ENCODE data around the gene TF.

The TF gene

GRCh38 chr3:133788024-133788423, 41.8 kb downstream of the TF start:
- H3K9me3 ChIP-seq, result no peaks in the 10 kb centered on the region
- H3K27me3 ChIP-seq, result peaks cover 0 to 4% of the 10 kb centered on the region in 2 donors
- H3K4me1 ChIP-seq, result no peaks in the 10 kb centered on the region
- DNase-seq, result no peak
- H3K36me3 ChIP-seq, result no peaks in the 10 kb centered on the region
- intact Hi-C loops (cut with DNase I; ENCODE audit: low total_unique reads), result no loop called here
- TF ChIP-seq, protein P1, sequence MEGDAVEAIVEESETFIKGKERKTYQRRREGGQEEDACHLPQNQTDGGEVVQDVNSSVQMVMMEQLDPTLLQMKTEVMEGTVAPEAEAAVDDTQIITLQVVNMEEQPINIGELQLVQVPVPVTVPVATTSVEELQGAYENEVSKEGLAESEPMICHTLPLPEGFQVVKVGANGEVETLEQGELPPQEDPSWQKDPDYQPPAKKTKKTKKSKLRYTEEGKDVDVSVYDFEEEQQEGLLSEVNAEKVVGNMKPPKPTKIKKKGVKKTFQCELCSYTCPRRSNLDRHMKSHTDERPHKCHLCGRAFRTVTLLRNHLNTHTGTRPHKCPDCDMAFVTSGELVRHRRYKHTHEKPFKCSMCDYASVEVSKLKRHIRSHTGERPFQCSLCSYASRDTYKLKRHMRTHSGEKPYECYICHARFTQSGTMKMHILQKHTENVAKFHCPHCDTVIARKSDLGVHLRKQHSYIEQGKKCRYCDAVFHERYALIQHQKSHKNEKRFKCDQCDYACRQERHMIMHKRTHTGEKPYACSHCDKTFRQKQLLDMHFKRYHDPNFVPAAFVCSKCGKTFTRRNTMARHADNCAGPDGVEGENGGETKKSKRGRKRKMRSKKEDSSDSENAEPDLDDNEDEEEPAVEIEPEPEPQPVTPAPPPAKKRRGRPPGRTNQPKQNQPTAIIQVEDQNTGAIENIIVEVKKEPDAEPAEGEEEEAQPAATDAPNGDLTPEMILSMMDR (IDR thresholded peaks at IDR 0.05), result no peak
- no peak overlapping the region for H3K27ac ChIP-seq
- no peak overlapping the region for H3K4me3 ChIP-seq

DNA sequence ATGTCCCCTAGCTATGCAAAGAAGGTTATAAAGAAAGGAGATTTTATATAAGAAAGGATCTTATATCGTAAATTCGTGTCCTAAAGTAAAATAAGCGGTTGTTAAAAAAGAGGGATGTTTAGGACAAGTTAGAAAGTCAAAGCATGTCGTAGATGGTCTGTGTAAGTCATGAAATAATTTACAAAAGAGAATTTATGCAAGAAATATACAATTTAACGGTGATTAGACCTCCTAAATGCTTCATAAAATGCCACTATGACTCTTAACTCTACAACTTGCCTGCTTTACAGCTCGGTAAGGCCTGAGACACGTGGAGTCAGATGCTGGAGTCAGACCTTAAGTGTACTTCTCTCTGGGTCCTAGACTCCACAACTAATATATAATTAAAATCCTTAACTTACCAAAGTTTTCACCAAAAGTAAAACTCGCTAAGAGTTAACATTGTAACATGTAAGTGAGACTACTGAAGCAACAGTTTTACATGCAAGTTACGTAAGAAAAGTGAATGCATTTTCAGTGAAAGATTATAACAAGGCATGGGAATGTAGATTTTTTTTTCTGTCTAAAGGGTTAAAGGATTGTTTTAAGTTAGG, 46.1 kb downstream of the TF start:
- Histone ChIP-seq H3K36me3 (no peaks in the 10 kb centered on the region), H3K9me3 (no peaks in the 10 kb centered on the region), H3K4me1 (no peaks in the 10 kb centered on the region), H3K27me3 (no peaks in the 10 kb centered on the region), H3K27ac (no peak overlapping the region), H3K4me3 (no peak overlapping the region)
- TF ChIP-seq, protein P1 (IDR thresholded peaks at IDR 0.05), result no peak
- DNase-seq, result no peak
- intact Hi-C loops (cut with DNase I; ENCODE audit: low total_unique reads), result no loop called here

- no peaks in the 10 kb centered on the region for H3K36me3 ChIP-seq
- H3K4me1 ChIP-seq, result no peaks in the 10 kb centered on the region
- no peak for DNase-seq
- TF ChIP-seq, protein P1 (IDR thresholded peaks at IDR 0.05), result no peak
- intact Hi-C loops (cut with DNase I; ENCODE audit: low total_unique reads), result no loop called here
- H3K27me3 ChIP-seq, result peaks cover 0 to 2% of the 10 kb centered on the region in 2 donors
- H3K9me3 ChIP-seq, result no peaks in the 10 kb centered on the region
- H3K4me3 ChIP-seq, result no peak overlapping the region
- no peak overlapping the region for H3K27ac ChIP-seq
Measured at GRCh38 chr3:133797396-133798105, 51.4 kb downstream of the TF start.

DNA sequence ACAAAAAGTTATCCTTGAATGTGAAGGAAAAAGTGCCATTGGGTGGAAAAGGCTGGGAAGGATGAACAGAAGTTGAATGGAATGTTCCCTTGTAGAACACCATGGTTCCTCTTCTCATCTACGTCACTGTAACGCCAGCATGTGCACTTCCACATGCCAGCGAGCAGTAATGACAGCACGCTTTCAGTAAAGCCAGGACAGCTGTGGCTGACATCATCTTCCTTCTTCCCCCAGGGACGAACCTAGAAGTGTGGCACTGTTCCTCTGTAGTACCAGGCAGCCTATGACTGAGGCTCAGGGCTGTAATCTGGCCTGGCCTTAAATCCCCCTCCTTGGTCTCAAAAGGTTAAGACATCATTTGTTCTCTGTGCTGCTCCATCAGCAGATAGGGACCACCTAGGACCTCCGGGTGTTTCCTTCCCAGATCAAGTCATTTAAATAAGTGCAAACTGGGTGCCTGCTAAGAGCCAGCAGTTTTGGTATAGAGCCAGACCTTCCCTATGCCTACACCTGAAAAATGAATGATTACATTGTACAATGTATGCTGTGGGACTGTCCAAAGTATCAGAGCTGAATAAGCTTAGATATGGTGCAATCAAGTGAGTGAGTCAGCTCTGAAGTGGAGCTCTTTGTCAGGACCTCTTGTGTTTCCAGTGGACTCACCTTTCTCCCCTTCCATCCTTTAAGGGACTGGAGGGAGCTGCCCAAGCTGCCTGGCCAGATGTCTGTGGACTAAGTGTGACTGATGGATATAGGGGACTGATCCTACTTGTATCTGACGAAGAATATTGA, 53.8 kb downstream of the TF start:
- intact Hi-C loops (cut with DNase I; ENCODE audit: low total_unique reads), result no loop called here
- H3K36me3 ChIP-seq, result no peaks in the 10 kb centered on the region
- TF ChIP-seq, protein P1 (IDR thresholded peaks at IDR 0.05), result no peak
- no peak overlapping the region for H3K27ac ChIP-seq
- no peaks in the 10 kb centered on the region for H3K4me1 ChIP-seq
- H3K4me3 ChIP-seq, result no peak overlapping the region
- peaks cover 0 to 2% of the 10 kb centered on the region in 2 donors for H3K27me3 ChIP-seq
- H3K9me3 ChIP-seq, result no peaks in the 10 kb centered on the region
- DNase-seq, result peak in 1 of 2 donors; percentile 23

DNA sequence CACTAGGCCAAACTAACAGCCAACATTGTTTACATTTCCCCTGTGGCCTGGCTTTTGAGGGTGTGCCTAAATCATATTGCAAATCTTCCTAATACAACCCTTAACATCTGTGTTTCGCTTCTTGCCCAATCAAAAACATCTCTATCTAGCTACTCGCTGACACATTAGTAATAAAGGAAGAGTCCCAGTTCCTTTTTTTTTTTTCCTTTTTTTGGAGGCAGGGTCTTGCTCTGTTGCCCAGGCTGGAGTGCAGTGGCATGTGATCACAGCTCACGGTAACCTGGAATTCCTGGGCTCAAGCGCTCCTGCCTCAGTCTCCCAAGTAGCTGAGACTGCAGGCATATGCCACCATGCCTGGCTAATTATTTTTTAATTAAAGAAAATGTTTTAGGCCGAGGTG, 57.3 kb downstream of the TF start:
- no peak overlapping the region for H3K4me3 ChIP-seq
- intact Hi-C loops (cut with DNase I; ENCODE audit: low total_unique reads), result no loop called here
- H3K27ac ChIP-seq, result no peak overlapping the region
- no peak for DNase-seq
- H3K9me3 ChIP-seq, result no peaks in the 10 kb centered on the region
- TF ChIP-seq, protein P1 (IDR thresholded peaks at IDR 0.05), result no peak
- H3K4me1 ChIP-seq, result peaks cover 0 to 11% (median 5%) of the 10 kb centered on the region in 4 donors
- H3K27me3 ChIP-seq, result no peaks in the 10 kb centered on the region
- peaks cover 0 to 6% (median 0%) of the 10 kb centered on the region in 3 donors for H3K36me3 ChIP-seq
